HG03064 (cell line): ENCODE results near the gene DKK2.

ENCODE experiments used
- ATAC-seq: cut with Tn5 transposase; IDR thresholded peaks from one replicate; pipeline ENCODE4 v1.9.1; 2021; ENCODE audit warnings: low read depth; ENCODE audit not compliant: unreplicated experiment

Gene DKK2

GRCh38 chr4:107017443-107018343 is 18.4 kb downstream of the DKK2 start:
- ATAC-seq = no peak

GRCh38 chr4:107011312-107011711 is 24.8 kb downstream of the DKK2 start:
- ATAC-seq = no peak

- ATAC-seq = no peak
Measured at GRCh38 chr4:107009196-107009968, 26.7 kb downstream of the DKK2 start.

GRCh38 chr4:107008115-107008514 is 28.0 kb downstream of the DKK2 start:
- ATAC-seq = no peak

- no peak for ATAC-seq
Measured at GRCh38 chr4:107006218-107006617, 29.9 kb downstream of the DKK2 start.

GRCh38 chr4:106996490-106996889 is 39.6 kb downstream of the DKK2 start:
- no peak for ATAC-seq

GRCh38 chr4:106993827-106994226 is 42.3 kb downstream of the DKK2 start:
- no peak for ATAC-seq

GRCh38 chr4:106987311-106987710 is 48.8 kb downstream of the DKK2 start:
- ATAC-seq = no peak

GRCh38 chr4:106986486-106986885 is 49.6 kb downstream of the DKK2 start:
- ATAC-seq = no peak

GRCh38 chr4:106985830-106986229 is 50.3 kb downstream of the DKK2 start:
- ATAC-seq = no peak

GRCh38 chr4:106982711-106983211 is 53.4 kb downstream of the DKK2 start:
- no peak for ATAC-seq

- no peak for ATAC-seq
Measured at GRCh38 chr4:106981431-106981830, 54.7 kb downstream of the DKK2 start.

- no peak for ATAC-seq
Measured at GRCh38 chr4:106979476-106979875, 56.6 kb downstream of the DKK2 start.

- no peak for ATAC-seq
Measured at GRCh38 chr4:106978046-106978774, 57.9 kb downstream of the DKK2 start.

- no peak for ATAC-seq
Measured at GRCh38 chr4:106971636-106972035, 64.5 kb downstream of the DKK2 start.

- ATAC-seq = no peak
Measured at GRCh38 chr4:106967892-106968291, 68.2 kb downstream of the DKK2 start.

GRCh38 chr4:106953036-106953705 is 82.9 kb downstream of the DKK2 start:
- ATAC-seq = no peak

- no peak for ATAC-seq
Measured at GRCh38 chr4:106951891-106952290, 84.2 kb downstream of the DKK2 start.

- no peak for ATAC-seq
Measured at GRCh38 chr4:106941841-106942240, 94.3 kb downstream of the DKK2 start.

GRCh38 chr4:106930522-106930921 is 105.6 kb downstream of the DKK2 start:
- no peak for ATAC-seq
